ENCODE measurements around the gene ZNF580. TPM values are rescaled to one million over a fixed set of nuclear protein-coding genes. Genes with fewer than 3 reads are reported as not detected.
A peak's percentile ranks its signal among the peaks of the same experiment; 100 is the strongest.

ZNF580 gene
- total RNA-seq, 1 donor from 2014 or later, result 35.8 TPM

DNA sequence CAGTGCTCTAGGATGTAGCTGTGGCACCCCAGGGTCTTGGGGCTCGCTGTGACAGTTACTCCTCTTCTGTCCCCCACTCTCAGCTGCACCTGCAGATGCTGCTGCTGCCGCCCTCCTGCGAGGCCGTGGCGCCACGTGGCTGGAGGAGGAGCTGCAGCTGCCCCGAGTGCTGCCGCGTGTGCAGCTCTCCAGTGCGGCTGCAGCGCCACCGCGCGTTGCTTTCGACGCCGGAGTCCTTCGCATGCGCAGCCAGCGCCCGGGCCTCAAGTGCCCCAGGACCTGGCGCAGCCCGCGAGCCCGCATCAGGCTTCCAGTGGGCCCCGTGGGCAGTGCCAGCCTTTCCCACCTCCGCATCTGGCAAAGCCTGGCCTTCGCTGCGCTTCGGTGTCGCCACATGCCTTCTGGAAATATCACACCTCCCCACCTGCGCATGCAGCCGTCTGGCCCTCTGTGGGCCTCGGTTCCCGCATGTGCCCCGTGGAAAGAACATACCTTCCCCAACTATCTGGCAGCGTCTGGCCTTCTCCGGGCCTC is 692 bp upstream of the ZNF580 start:
- H4K20me1 ChIP-seq (ENCODE audit: insufficient read depth, low read length), result peaks cover 22% of the 10 kb centered on the region
- H3K9ac ChIP-seq (ENCODE audit: low read length), result peak overlapping the region; percentile 92
- no peaks in the 10 kb centered on the region for H3K27me3 Mint-ChIP-seq (ENCODE audit: low read depth, unreplicated experiment)
- no peak for FAIRE-seq
- no peaks in the 10 kb centered on the region for H3K9me3 Mint-ChIP-seq (ENCODE audit: unreplicated experiment)
- peak overlapping the region; percentile 100 for H3K4me2 ChIP-seq (ENCODE audit: low read length)
- H3K4me3 ChIP-seq (ENCODE audit: insufficient read depth, low read depth, low read length), result peak overlapping the region; percentile 76
- H3K4me3 Mint-ChIP-seq (ENCODE audit: unreplicated experiment), result peak overlapping the region; percentile 84
- peak overlapping the region; percentile 71 for H3K27ac ChIP-seq (ENCODE audit: low read depth, low read length)
- peaks cover 70% of the 10 kb centered on the region for H3K79me2 ChIP-seq (ENCODE audit: insufficient read depth, low read length)
- H3K9me3 ChIP-seq (ENCODE audit: insufficient read depth, low read depth, low read length), result no peaks in the 10 kb centered on the region
- peak overlapping the region; percentile 70 for H2AFZ ChIP-seq (ENCODE audit: low read depth, low read length)
- no peaks in the 10 kb centered on the region for H3K27me3 ChIP-seq (ENCODE audit: insufficient read depth, low read length)
- peaks cover 7% of the 10 kb centered on the region for H3K36me3 Mint-ChIP-seq (ENCODE audit: low read depth, unreplicated experiment)
- H3K4me1 Mint-ChIP-seq (ENCODE audit: low read depth, unreplicated experiment), result peaks cover 28% of the 10 kb centered on the region
- peaks cover 4% of the 10 kb centered on the region for H3K36me3 ChIP-seq (ENCODE audit: insufficient read depth, low read length)
- TF ChIP-seq, protein P1, sequence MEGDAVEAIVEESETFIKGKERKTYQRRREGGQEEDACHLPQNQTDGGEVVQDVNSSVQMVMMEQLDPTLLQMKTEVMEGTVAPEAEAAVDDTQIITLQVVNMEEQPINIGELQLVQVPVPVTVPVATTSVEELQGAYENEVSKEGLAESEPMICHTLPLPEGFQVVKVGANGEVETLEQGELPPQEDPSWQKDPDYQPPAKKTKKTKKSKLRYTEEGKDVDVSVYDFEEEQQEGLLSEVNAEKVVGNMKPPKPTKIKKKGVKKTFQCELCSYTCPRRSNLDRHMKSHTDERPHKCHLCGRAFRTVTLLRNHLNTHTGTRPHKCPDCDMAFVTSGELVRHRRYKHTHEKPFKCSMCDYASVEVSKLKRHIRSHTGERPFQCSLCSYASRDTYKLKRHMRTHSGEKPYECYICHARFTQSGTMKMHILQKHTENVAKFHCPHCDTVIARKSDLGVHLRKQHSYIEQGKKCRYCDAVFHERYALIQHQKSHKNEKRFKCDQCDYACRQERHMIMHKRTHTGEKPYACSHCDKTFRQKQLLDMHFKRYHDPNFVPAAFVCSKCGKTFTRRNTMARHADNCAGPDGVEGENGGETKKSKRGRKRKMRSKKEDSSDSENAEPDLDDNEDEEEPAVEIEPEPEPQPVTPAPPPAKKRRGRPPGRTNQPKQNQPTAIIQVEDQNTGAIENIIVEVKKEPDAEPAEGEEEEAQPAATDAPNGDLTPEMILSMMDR (IDR thresholded peaks at IDR 0.05; ENCODE audit: insufficient read depth, low read depth, low read length), result peak; percentile 28
- TF ChIP-seq EZH2 (IDR thresholded peaks at IDR 0.05; ENCODE audit: insufficient read depth, low read length), result no peak
- peak overlapping the region; percentile 84 for H3K27ac Mint-ChIP-seq (ENCODE audit: unreplicated experiment)
- peak; percentile 61 for DNase-seq (ENCODE audit: low read depth)
- peaks cover 45% of the 10 kb centered on the region for H3K4me1 ChIP-seq (ENCODE audit: insufficient read depth, low read length)

DNA sequence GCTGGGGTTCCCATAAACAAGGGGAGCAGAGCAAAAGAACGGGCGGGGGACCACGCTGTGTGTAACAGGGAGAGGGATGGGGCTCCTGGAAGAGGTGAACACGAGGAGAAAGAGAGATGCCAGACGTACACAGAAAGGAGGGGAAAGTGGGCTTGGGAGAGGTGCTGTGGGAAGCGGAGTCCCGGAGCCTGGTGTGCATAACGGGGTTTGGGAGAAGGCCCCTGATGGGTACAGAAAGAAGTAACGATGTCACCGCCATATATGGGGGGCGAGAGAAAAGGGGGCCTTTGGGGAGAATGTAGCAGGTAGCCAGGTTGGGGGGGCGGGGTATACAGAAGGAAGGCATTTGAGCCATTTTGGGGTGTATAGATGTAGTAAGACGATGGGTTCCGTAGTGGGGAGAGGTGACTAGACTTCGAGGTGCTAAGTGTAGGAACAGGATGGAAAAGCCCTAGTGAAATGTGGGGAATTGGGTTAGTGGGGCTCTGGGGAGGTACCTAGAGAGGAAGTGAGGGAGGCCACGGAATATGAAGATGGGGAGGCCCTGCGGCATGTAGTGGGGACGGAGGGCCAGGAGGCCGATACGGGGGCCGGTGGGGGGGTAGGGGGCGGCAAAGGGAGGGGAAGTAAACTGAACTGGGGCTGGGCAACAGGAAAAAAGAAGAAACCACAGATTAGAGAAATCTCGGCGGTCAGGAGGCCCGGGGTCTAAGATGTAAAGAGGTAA is 787 bp downstream of the ZNF580 start:
- TF ChIP-seq, protein P1 (IDR thresholded peaks at IDR 0.05; ENCODE audit: insufficient read depth, low read depth, low read length), result no peak
- no peak for TF ChIP-seq EZH2 (IDR thresholded peaks at IDR 0.05; ENCODE audit: insufficient read depth, low read length)
- DNase-seq (ENCODE audit: low read depth) (peak; percentile 18), FAIRE-seq (no peak)
- peaks cover 9% of the 10 kb centered on the region for H3K36me3 ChIP-seq (ENCODE audit: insufficient read depth, low read length)
- Mint-ChIP-seq H3K27ac (ENCODE audit: unreplicated experiment) (peak overlapping the region; percentile 72), H3K4me1 (ENCODE audit: low read depth, unreplicated experiment) (peaks cover 22% of the 10 kb centered on the region), H3K9me3 (ENCODE audit: unreplicated experiment) (no peaks in the 10 kb centered on the region), H3K36me3 (ENCODE audit: low read depth, unreplicated experiment) (peaks cover 7% of the 10 kb centered on the region), H3K27me3 (ENCODE audit: low read depth, unreplicated experiment) (no peaks in the 10 kb centered on the region), H3K4me3 (ENCODE audit: unreplicated experiment) (peak overlapping the region; percentile 89)
- peak overlapping the region; percentile 92 for H3K9ac ChIP-seq (ENCODE audit: low read length)
- peaks cover 63% of the 10 kb centered on the region for H3K79me2 ChIP-seq (ENCODE audit: insufficient read depth, low read length)
- H3K4me3 ChIP-seq (ENCODE audit: insufficient read depth, low read depth, low read length), result peak overlapping the region; percentile 76
- no peak overlapping the region for H2AFZ ChIP-seq (ENCODE audit: low read depth, low read length)
- peak overlapping the region; percentile 71 for H3K27ac ChIP-seq (ENCODE audit: low read depth, low read length)
- peaks cover 32% of the 10 kb centered on the region for H3K4me1 ChIP-seq (ENCODE audit: insufficient read depth, low read length)
- peaks cover 21% of the 10 kb centered on the region for H4K20me1 ChIP-seq (ENCODE audit: insufficient read depth, low read length)
- H3K4me2 ChIP-seq (ENCODE audit: low read length), result peak overlapping the region; percentile 100
- no peaks in the 10 kb centered on the region for H3K27me3 ChIP-seq (ENCODE audit: insufficient read depth, low read length)
- H3K9me3 ChIP-seq (ENCODE audit: insufficient read depth, low read depth, low read length), result no peaks in the 10 kb centered on the region
